Measurements from ENCODE around the gene TMEM242.

Gene TMEM242

DNA sequence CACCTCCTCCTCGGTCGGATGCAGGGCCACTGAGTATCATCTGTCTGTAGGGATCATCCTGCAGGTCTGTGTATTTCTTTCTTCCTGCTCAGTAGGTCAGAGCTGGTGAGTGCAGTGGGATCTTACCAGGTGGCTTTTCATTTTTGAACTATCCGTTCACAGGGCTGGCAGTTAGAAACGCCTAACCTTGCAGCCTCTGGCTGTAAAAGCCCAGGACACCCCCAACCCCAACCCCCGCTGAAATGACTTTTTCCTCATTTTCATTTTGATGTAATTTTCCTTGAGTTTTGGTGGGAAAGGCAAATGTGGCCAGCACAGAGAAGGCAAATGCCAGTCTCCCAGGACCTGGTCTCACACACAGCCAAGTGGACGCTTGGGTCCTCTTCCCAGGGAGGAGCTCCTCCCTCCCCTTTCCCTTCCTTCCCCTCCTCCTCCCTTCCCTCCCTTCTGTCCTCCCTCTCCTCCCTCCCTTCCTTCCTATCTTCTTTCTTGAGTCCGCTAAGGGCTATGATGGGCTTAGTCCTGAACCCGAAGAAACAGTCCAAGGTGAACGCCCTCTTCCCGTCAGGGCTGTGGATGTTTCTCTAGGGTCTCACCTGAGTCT is 36.0 kb downstream of the TMEM242 start:
- DNase-seq, result no peak

DNA sequence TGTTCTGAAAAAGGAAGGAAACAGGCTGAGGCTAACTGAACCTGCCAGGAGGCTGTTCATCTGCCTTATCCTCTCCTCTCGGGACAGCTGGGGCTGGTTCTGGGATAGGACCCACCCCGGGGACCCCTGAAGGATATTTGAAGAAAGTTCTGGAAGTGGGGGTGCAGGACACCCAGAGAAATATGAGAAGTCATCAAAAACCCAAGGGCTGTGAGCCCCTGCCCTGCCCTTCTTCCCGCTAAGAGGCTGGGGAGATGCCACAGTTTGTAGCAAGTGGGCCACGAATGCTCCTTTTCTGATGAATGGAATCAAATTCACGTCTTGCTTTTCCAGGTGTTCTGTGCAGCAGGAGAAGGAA is 37.9 kb downstream of the TMEM242 start:
- DNase-seq, result no peak

DNA sequence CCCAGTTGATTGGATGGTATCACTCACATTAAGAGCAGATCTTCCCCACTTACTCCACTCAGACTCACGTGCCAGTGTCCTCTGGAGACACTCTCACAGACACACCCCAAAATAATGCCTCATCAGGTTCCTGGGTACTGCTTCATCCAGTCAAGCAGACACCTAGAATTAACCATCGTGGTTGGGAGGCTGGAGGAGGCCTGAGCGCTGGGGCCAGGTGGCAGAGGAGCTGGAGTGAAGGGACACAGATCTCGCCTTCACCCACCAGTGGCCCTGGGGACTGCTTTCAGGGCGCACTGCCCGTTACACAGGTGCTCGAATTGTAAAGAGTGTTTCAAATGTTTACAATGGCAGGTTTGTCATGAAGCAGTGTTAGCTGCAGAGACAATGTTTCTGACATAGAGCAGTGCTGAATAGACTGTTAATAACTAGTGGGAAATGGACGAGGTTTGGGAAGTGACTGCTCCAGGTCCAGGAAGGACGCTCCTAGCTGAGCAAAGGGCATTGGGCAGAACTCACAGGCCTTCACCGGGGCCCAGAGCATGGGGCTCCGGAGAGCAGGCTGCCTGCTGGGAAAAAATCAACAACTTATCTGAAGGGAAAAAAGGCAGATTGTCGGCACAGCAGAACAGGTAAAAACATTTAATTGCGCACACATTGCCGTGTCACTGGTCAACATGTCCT is 38.4 kb downstream of the TMEM242 start:
- no peak for DNase-seq

DNA sequence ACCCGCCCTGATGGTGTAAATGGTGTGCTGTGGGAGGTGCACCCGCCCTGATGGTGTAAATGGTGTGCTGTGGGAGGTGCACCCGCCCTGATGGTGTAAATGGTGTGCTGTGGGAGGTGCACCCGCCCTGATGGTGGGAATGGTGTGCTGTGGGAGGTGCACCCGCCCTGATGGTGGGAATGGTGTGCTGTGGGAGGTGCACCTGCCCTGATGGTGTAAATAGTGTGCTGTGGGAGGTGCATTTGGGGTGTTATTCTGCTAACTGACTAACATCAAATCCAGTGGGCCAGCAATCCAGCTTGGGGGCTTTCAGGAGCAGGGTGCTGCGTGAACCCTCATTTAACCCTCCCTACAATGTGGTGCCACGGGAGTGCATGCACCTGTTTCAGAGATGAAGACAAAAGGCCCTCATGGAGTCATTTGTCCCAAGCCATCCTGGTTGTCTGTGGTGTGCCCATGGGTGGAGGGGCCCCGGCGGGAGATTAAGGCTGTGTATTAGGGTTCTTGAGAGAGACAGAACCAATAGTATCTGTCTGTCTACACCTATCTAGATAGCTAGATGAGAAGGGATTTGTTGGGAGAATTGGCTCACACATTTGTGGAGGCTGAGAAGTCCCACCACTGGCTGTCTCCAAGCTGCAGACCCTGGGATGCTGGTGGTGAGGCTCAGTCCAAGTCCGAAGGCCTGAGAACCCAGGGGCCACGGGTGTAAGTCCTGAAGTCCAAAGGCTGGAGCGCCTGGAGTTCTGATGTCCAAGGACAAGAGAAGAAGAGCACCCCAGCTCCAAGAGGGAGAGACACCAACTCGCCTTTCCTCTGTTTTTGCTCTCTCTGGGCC is 39.2 kb downstream of the TMEM242 start:
- no peak for DNase-seq

DNA sequence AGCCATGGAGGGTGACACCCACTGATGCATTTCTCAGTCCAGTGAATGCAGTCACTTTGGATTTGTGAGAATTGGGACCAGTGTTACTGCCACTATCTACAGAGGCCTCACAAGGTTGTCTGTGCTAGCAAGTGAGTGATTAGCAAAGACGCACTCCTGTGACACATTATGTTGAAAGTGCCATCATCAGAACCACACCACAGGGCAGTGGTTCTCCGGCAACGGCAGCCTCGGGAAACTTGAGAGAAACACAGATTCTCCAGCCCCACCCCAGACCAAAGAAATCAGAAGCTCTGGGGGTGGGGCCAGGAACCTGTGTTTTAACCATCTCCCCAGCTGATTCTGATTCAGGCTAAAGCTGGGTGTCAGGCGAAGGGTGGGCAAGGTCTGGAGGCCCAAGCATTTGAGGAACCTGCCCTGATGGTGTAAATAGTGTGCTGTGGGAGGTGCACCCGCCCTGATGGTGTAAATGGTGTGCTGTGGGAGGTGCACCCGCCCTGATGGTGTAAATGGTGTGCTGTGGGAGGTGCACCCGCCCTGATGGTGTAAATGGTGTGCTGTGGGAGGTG is 39.9 kb downstream of the TMEM242 start:
- DNase-seq, result no peak

DNA sequence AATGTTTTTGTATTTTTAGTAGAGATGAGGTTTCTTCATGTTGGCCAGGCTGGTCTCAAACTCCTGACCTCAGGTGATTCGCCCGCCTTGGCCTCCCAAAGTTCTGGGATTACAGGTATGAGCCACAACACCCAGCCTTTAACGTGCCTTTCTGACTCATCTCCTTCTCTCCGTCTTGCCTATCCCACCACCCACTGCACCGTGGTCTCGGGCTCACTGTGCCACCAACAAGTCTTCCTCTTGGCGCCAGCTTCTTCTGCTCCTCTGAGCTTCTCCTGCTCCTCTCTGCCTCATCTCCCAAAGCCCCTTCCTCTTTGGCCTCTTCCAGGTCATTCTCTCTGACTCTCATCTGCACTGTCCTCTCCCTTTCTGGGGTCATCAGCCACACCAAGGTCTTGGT is 41.0 kb downstream of the TMEM242 start:
- DNase-seq, result no peak

DNA sequence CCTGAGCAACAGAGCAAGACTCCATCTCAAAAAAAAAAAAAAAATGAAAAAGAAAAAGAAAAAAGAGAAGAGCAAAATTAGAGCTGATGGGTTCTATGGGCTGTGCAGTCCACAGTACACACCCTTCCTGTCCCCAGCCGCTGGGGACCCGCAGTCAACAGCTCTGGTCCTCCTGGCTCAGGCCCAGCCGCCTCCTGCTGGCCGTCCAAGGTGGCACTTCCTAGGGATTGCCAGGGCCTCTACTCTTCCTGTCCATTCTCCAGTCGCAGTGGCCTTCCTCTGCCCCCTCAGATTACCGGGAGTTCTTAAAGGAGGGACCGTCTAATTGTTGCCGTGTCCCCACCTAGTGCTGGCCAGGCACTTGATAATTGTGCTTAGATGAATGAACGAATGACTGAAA is 41.7 kb downstream of the TMEM242 start:
- no peak for DNase-seq

DNA sequence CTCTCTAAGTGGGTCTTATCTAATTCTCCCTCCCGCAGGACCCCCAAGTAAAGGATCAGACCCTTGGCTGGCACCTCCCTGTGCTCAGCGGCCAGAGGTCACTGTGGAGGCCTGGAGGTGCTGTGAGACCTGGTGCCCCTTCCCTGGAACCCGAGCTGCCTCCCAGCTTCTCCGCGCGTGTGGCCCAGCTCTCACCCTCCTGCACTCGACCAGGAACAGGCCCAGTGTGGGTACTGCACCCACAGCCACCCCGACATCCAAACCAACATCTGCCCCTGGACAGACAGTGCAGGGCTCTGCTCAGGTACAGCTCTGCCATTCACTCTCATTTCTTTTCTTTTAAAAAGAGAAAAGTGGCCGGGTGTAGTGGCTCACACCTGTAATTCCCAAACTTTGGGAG is 42.4 kb downstream of the TMEM242 start:
- DNase-seq, result no peak

DNA sequence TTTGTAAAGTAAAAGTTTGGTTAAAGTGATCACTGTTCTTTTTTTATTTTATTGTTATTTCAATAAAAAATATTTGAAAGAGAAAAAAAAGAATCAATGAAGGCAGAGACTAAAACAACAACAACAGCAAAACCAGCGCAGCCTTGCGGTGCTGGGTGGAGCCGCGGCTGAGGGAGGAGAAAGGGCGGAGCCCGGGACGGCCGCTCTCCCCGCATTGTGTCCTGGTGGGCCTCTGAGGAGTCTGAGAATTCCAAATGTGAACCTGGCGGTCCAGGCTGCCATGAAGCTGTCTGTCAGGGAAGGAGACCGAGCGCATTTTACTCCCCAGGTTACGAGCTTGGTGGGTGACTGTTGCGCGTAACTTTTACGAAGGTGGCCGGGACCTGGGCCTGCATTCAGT is 43.2 kb downstream of the TMEM242 start:
- DNase-seq, result no peak

DNA sequence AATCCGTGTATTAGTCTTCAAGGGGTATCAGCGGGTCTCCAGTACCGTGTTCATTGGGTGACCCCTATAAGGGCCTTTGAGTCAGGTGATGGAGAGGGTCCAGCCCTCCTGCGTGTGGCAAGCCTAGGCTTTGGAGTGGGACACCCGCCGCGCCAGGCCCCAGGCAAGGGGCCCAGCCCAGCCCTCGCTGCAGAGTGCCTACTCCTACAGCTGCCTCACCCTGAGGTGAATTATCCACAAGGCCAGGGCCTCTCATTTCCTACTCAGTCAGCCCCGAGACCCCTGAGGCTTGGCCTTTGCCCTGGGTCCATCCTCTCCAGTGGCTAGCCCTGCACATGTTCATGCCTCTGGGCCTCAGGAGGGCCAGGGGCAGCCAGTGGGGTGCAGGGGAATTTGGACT is 45.1 kb downstream of the TMEM242 start:
- DNase-seq, result no peak

DNA sequence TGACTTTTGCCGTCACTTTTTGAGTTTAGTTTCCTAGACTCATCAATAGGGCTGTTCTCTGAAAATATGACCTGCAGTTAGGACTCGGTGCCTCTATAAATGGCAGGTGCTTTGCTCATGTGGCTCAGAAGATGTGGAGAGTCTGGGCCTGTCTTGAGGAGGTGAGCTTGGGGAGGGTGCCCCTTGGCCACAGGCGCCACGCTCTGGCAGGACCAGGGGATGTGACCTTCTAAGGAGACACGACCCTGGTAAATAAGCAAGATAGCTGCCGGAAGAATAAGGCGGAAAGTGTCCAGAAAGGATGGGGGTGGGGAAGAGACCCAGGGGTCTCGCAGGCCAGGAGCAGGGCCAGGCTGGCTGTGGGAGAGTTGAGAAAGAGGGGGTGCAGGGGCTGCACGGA is 46.6 kb downstream of the TMEM242 start:
- no peak for DNase-seq

DNA sequence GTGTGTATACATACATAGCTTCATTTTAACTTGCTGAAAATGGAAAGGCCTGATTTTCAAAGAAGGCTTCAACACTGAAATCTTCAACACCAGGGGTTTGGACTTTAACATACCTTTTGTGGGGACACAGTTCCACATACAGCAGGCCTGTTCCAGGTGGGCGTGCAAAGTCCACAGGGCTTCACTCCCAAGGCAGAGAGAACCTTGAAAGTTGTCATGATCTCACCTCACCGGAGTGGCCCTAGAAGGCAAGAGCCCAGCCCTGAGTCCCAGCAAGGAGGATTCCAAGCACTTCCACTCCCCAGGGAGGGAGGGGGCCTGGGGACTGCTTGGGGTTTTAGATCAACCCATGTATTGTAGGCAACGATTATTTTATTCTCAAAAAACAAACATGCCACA is 47.2 kb downstream of the TMEM242 start:
- DNase-seq, result no peak

DNA sequence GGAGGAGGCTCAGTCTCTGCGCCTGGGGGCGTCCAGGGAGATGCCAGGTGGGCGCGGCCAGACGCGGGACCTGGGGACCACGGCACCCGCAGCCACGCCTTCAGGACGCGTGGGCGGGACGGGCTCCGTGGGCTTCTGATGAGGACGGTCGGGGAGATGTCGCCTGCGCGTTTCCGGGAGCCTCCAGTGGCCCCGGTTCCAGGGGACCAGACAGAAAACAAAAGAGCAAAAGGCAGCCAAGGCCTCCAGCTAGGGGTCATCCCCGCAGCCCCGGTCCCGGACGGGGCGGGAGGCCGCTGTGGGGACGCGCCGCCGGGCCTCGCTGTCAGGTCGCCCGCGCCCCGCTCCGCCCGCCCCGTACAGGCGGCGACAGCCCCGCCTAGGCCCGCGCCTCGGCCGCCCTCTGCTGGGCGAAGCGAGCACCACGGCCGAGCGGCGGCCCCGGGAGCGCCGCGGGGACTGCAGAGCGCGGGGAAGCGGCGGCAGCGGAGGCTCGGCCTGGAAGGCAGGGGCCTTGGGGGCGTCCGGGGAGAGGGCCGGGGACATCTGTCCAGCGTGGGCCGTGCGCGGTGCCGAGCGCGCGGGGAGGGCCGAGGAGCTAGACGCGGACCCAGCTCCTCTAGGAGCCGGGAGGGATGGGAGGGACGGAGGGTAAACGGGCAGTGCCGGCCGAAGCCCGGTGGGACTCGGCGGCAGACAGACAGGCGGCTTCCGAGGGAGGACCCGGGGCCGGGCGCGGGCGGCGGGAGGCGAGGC is 48.7 kb downstream of the TMEM242 start:
- DNase-seq, result peak; percentile 61

DNA sequence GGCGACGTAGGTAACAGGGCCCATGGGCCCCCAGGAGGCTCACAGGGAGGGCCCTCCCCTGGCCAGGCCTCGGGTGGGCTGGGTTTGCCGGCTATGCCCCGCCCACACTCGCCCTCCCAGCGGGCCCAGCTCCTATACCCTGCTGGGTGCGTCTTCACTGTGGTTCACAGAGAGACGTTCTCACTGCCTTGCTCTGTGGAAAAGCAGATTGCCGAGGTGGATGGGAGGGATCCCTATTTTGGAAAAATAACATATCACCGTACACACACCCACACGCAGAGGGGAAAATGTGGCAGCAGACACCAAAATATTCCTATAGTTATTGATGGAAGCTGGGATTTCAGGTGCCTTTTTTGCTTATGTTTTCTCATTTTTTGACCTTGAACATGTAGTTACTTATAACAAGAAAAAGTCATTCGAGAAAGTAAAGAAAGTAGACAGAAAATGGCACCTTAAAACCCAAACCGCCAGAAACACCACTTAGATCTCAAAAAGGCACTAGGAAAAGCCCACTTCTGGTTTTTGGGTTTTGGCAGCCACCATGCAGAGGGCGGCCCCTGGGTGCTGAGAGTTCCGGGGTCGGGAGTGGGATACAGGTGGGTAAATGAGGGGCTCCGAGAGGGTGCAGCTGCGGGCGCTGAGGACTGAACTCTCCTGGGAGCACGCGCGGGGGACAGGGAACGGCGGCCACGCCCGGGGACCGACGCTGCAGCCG is 49.4 kb downstream of the TMEM242 start:
- peak; percentile 44 for DNase-seq

DNA sequence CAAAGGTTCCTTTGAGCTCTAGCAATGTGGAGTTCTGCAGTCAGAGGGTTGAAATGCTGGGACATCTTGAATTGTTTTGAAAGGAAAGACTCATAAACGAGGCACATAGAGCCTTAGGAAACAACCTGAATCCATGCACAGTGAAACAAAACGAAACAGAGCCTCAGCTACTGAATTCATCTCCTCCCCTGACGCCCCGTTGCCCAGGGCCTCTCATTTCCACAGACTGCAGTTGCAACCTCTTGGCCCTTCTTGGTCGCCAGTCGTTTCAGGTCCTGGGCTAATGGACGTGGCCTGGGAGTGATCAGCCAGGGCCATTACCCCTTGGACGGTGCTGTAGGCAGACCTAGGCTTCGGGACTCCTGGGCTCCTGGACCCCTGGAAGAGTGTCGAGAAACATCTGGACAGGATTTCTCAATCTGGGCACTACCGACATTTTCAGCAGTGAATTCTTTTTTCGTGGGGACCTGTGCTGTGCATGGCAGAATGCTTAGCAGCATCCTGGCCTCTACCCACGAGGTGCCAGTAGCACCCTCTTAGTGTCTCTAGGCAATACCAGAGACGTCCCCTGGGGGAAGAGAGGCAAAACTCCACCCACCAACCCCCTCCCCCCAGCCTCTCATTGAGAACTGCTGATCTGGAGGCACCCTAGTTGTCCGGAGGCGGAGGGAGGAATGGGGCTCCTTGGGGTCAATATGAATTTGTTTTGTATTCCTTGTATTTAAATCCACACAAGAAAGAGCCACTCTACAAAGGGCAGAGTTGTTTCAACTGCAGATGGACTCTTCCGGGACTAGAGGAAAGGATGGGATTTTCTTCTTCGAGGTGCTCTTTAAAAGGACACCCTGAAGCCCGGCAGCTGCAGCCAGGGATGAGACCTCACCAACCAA is 50.2 kb downstream of the TMEM242 start:
- no peak for DNase-seq

DNA sequence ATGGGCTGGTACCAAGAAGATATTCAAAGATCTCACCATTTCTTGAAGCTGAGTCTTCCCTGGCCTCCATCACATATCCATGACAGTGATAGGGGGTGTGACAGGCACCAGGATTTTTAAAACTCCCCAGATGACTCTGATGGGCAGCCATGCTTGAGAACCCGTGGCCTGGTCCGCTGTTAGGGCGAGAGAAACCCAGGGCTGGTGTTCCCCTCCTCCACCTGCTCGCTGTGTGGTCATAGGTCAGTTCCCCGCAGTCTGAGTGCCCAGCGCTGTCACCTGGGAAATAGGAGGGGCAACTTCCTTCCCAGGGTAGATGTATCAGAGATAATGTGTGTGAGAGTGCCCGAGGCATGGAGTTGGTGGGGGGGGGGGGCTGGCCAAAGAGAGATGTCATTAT is 50.9 kb downstream of the TMEM242 start:
- no peak for DNase-seq

DNA sequence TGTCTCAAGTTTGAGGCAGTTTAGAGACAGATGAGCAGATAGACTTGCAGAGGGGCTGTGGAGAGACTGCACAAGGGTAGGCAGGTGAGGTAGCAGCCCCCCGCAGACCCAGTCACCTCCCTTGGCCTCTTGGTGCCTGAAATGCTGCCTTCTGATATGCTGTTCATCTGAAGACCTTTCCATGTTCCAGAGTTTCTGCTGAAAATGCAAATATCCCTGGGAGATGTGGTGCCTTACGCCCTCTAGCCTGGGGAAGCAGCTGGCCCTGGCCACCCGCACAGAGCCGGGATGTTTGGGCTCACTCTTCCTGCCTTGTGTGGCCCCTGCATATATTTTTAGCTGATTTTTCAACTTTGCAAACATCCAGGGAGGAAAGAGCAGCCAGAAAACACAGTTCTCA is 51.4 kb downstream of the TMEM242 start:
- DNase-seq, result no peak

DNA sequence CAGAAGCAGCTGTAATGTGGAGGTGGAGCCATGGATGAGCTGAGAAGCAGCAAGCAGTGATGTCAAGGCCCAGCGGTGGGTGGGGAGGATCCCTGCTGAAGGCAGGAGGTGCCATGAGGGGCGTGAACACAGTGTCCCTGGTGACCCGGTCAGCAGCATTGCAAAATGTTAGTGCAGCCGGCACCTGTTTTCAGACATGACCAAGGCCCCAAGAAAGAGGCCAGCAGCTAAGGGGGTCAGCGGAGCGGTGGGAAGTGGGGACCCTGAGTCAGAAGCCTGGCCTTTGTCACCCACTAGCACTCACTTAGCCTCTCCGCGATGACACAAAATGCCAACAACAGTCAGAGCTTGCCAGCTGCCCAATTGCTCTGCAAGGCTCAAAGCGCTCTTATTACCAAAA is 51.9 kb downstream of the TMEM242 start:
- DNase-seq, result no peak

DNA sequence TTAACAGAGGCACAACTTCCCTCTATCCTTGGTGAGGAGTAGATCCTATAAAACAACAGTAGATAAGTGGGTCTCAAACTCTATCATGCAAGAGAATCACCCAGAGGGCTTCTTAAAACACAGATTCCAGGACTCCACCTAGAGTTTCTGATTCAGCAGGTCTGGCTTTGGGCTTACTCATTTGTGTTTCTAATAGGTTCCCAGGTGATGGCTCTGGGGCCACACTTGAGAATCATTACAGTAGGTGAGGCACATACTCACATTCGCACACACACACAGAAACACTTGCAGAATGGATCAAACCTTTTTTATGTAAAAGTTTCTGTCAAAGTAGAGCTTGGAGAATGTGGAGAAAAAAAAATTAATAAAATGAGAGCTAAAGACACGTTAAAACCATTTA is 52.4 kb downstream of the TMEM242 start:
- no peak for DNase-seq

DNA sequence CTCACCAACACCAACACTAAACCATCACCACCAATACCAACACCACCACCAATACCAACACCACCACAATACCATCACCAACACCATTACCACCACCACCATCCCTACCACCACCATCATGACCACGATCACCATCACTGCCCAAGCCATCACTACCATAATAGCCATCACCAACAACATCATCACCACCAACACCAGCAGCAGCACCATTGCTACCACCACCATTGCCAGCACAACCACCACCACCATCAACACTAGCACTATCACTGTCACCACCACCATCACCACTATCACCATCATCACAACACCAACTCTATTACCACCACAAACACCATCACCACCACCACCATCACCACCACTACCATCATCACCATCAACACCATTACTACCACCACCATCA is 53.0 kb downstream of the TMEM242 start:
- DNase-seq, result no peak

DNA sequence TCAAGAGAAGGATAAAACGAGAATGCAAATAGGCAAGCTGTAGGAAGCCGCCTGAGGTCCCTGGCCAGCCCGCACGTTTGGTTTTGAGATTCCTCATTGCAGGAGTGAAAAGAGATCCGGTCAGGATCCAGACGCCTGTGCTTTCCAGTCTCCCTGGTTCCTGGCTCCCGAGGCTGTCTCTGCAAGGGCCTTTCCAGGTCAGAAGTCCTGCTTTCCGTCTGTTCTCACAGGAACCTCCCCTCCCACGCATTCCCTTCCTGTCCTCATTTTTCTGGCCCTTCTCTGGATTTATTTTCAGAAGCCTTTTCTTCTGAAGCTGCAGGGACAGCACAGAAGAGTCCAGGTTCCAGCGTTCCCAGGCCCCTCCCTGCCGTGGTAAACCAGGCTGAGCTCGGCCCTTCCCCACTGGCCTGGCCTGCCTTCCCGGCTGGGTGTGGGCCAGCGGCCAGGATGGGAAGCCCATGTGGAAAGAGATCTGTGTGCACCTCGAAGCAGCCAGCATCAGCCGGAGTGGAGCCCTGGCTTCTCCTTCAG is 54.0 kb downstream of the TMEM242 start:
- DNase-seq, result no peak
